GM18858 (cell line): Measurements from ENCODE around the gene RNF113B.

Experiments used
- ATAC-seq: cut with Tn5 transposase; IDR thresholded peaks from one replicate; pipeline ENCODE4 v1.9.1; 2021; ENCODE audit not compliant: unreplicated experiment

Gene RNF113B

GRCh38 chr13:98204546-98204945 is 27.5 kb upstream of the RNF113B start:
- no peak for ATAC-seq

GRCh38 chr13:98203646-98204326 is 26.7 kb upstream of the RNF113B start:
- ATAC-seq = no peak

GRCh38 chr13:98201984-98202383 is 24.9 kb upstream of the RNF113B start:
- ATAC-seq = no peak

- no peak for ATAC-seq
Measured at GRCh38 chr13:98201189-98201588, 24.1 kb upstream of the RNF113B start.

- no peak for ATAC-seq
Measured at GRCh38 chr13:98200211-98200878, 23.3 kb upstream of the RNF113B start.

- no peak for ATAC-seq
Measured at GRCh38 chr13:98199480-98199879, 22.4 kb upstream of the RNF113B start.

- no peak for ATAC-seq
Measured at GRCh38 chr13:98198683-98199082, 21.6 kb upstream of the RNF113B start.

GRCh38 chr13:98195054-98195791 is 18.2 kb upstream of the RNF113B start:
- ATAC-seq = no peak

GRCh38 chr13:98192008-98192407 is 14.9 kb upstream of the RNF113B start:
- ATAC-seq = no peak

- ATAC-seq = no peak
Measured at GRCh38 chr13:98190889-98191444, 13.9 kb upstream of the RNF113B start.

- ATAC-seq = no peak
Measured at GRCh38 chr13:98189841-98190505, 12.9 kb upstream of the RNF113B start.

GRCh38 chr13:98188544-98189166 is 11.6 kb upstream of the RNF113B start:
- ATAC-seq = no peak

GRCh38 chr13:98187965-98188261 is 10.8 kb upstream of the RNF113B start:
- ATAC-seq = no peak

- ATAC-seq = no peak
Measured at GRCh38 chr13:98187155-98187964, 10.3 kb upstream of the RNF113B start.

GRCh38 chr13:98184792-98185191 is 7.7 kb upstream of the RNF113B start:
- no peak for ATAC-seq

GRCh38 chr13:98182589-98182988 is 5.5 kb upstream of the RNF113B start:
- ATAC-seq = no peak

GRCh38 chr13:98182153-98182552 is 5.1 kb upstream of the RNF113B start:
- ATAC-seq = no peak

GRCh38 chr13:98181111-98181815 is 4.2 kb upstream of the RNF113B start:
- ATAC-seq = no peak

- ATAC-seq = no peak
Measured at GRCh38 chr13:98180092-98180491, 3.0 kb upstream of the RNF113B start.

- ATAC-seq = no peak
Measured at GRCh38 chr13:98175823-98176222, 1.2 kb downstream of the RNF113B start.
